GM12878 (cell line): Measurements from ENCODE around the gene GNAZ. TPM values are rescaled to one million over a fixed set of nuclear protein-coding genes. Genes with fewer than 3 reads are reported as not detected.
A peak's percentile ranks its signal among the peaks of the same experiment; 100 is the strongest.

ENCODE experiments used
- ATAC-seq: fragments of 200-7000 bp; cut with Tn5 transposase; 3 replicates; pipeline ENCODE4 v1.9.1; 2020; ENCODE audit warnings: mild to moderate bottlenecking, moderate library complexity
- BruUV-seq: library from RNA; stranded (reverse); fragments of 400-500 nt; replicated peaks from 2 replicates; lab custom pipeline; 2021; lab: Mats Ljungman, UMichigan
- CTCF ChIA-PET: fragments of 300-600 bp; sonication (Branson Sonifier 250); formaldehyde crosslinking; extraction: SDS; loops from one replicate; lab custom pipeline; 2021; ENCODE audit warnings: inconsistent platforms; lab: Yijun Ruan, JAX
- POLR2A ChIA-PET: fragments of 350-600 bp; formaldehyde crosslinking; extraction: SDS; loops from one replicate; lab custom pipeline; 2021; ENCODE audit warnings: inconsistent platforms; lab: Charles Lee
- RAD21 ChIA-PET: fragments of 300-600 bp; sonication (Branson Sonifier 250); formaldehyde crosslinking; loops from one replicate; lab custom pipeline; 2023; ENCODE audit warnings: antibody characterized with exemption; ENCODE audit not compliant: unreplicated experiment; lab: Charles Lee
- SMC1A ChIA-PET: fragments of 300-600 bp; sonication (Branson Sonifier 250); formaldehyde crosslinking; loops from one replicate; lab custom pipeline; 2023; ENCODE audit not compliant: unreplicated experiment, uncharacterized antibody; lab: Charles Lee
- DNase-seq: peaks from one replicate; pipeline ENCODE4 v3.0.0-alpha.2; 2011; ENCODE audit warnings: low read depth, low spot score
- FAIRE-seq: peaks from 3 replicates; lab custom pipeline; 2011; peaks lifted over from hg19 to GRCh38; lab: Jason Lieb, UNC
- H2AFZ ChIP-seq: 2 replicates; pipeline ENCODE4 v1.6.0; 2011; ENCODE audit warnings: low read depth, low read length, control low read depth; ENCODE audit not compliant: control insufficient read depth
- H3K27ac ChIP-seq: 2 replicates; pipeline ENCODE4 v1.5.1; 2011; ENCODE audit warnings: control low read depth; ENCODE audit not compliant: control insufficient read depth, insufficient read depth
- H3K27me3 ChIP-seq, 2 experiments: replicated peaks in 1 of 2; 2 replicates each; pipeline versions ENCODE4 v1.6.0 to v1.6.1; 2011; ENCODE audit warnings: low read length in 1 of 2; ENCODE audit not compliant: control insufficient read depth in 2 of 2, insufficient read depth in 2 of 2
- H3K36me3 ChIP-seq, 2 experiments: 2 replicates each; pipeline ENCODE4 v1.5.1; 2011; ENCODE audit warnings: low read length in 1 of 2; ENCODE audit not compliant: control insufficient read depth in 2 of 2, insufficient read depth in 2 of 2
- H3K4me1 ChIP-seq: 2 replicates; pipeline ENCODE4 v1.6.1; 2011; ENCODE audit warnings: mild to moderate bottlenecking, low read length, moderate library complexity, mixed read lengths; ENCODE audit not compliant: control insufficient read depth, insufficient read depth
- H3K4me2 ChIP-seq: 2 replicates; pipeline ENCODE4 v1.6.0; 2011; ENCODE audit warnings: control low read depth; ENCODE audit not compliant: control insufficient read depth, insufficient read depth
- H3K4me3 ChIP-seq: fragments of 200-600 bp; sonication (generic); 2 replicates; pipeline ENCODE4 v1.5.1; 2016
- H3K79me2 ChIP-seq: 2 replicates; pipeline ENCODE4 v1.6.0; 2011; ENCODE audit warnings: low read length; ENCODE audit not compliant: control insufficient read depth, insufficient read depth
- H3K9ac ChIP-seq: 2 replicates; pipeline ENCODE4 v1.8.0; 2011; ENCODE audit warnings: low read length, control low read depth, mixed read lengths; ENCODE audit not compliant: control insufficient read depth, insufficient read depth
- H3K9me3 ChIP-seq: replicated peaks from 3 replicates; pipeline ENCODE4 v1.5.1; 2011; ENCODE audit warnings: mild to moderate bottlenecking, low read length; ENCODE audit not compliant: control insufficient read depth, insufficient read depth
- H4K20me1 ChIP-seq: 2 replicates; pipeline ENCODE4 v1.6.0; 2011; ENCODE audit not compliant: control insufficient read depth, insufficient read depth
- CTCF ChIP-seq, 3 experiments: IDR thresholded peaks in 2 of 3; conservative IDR thresholded peaks in 1 of 3; 2 replicates each; pipeline ENCODE4 v1.5.1; 2011; ENCODE audit warnings: low read depth in 3 of 3, low read length in 3 of 3, mild to moderate bottlenecking in 3 of 3, control low read depth in 2 of 3, moderate library complexity in 2 of 3, inconsistent platforms in 1 of 3, mixed read lengths in 1 of 3; ENCODE audit not compliant: control insufficient read depth in 2 of 3, insufficient read depth in 1 of 3; ENCODE audit errors: extremely low read depth in 1 of 3
- EGR1 ChIP-seq, 2 experiments: IDR thresholded peaks; 1 replicate in 1 of 2; 2 replicates in 1 of 2; pipeline ENCODE4 v1.6.1; 2011 to 2012; ENCODE audit warnings: low read depth in 2 of 2, low read length in 2 of 2, borderline replicate concordance in 1 of 2, mild to moderate bottlenecking in 1 of 2, moderate library complexity in 1 of 2
- FOS ChIP-seq: IDR thresholded peaks from 3 replicates; pipeline ENCODE4 v1.6.1; 2011; ENCODE audit warnings: borderline replicate concordance; ENCODE audit not compliant: insufficient read length; ENCODE audit errors: extremely low read depth
- FOXM1 ChIP-seq: IDR thresholded peaks from 2 replicates; pipeline ENCODE4 v1.6.1; 2012; ENCODE audit warnings: low read depth, mild to moderate bottlenecking, inconsistent platforms, low read length, moderate library complexity
- IRF4 ChIP-seq: IDR thresholded peaks from 2 replicates; pipeline ENCODE4 v1.6.1; 2011; ENCODE audit warnings: low read depth, low read length
- MTA2 ChIP-seq: fragments of 450-650 bp; IDR thresholded peaks from 2 replicates; pipeline ENCODE4 v1.6.1; 2016; ENCODE audit warnings: low read depth, mild to moderate bottlenecking, moderate library complexity
- POU2F2 ChIP-seq: IDR thresholded peaks from 3 replicates; pipeline ENCODE4 v1.6.1; 2011; ENCODE audit warnings: low read depth, mild to moderate bottlenecking, low read length, borderline replicate concordance
- RAD21 ChIP-seq: IDR thresholded peaks from 2 replicates; pipeline ENCODE4 v1.6.1; 2011; ENCODE audit warnings: mild to moderate bottlenecking, low read depth, low read length, moderate library complexity; ENCODE audit not compliant: insufficient read depth
- RELA ChIP-seq: fragments of 450-650 bp; IDR thresholded peaks from 2 replicates; pipeline ENCODE4 v1.8.0; 2014; ENCODE audit warnings: borderline replicate concordance; ENCODE audit not compliant: partially characterized antibody
- STAT1 ChIP-seq: fragments of 450-650 bp; conservative IDR thresholded peaks from 2 replicates; pipeline ENCODE4 v1.6.1; 2014; ENCODE audit warnings: antibody characterized with exemption, mild to moderate bottlenecking
- YY1 ChIP-seq: IDR thresholded peaks from 2 replicates; pipeline ENCODE4 v1.6.1; 2011; ENCODE audit warnings: low read depth, mild to moderate bottlenecking, low read length
- ZNF592 ChIP-seq: fragments of 450-650 bp; IDR thresholded peaks from 2 replicates; pipeline ENCODE4 v1.6.1; 2017; ENCODE audit warnings: mild to moderate bottlenecking, moderate library complexity
- WGBS: methylation state at CpG from one replicate; pipeline ENCODE4 v1.1.6; 2016; ENCODE audit warnings: low lambda C conversion rate; ENCODE audit not compliant: insufficient replicate concordance, insufficient coverage; ENCODE audit errors: missing lambda C conversion rate; 5-methylcytosine and 5-hydroxymethylcytosine counted together
- in situ Hi-C: fragments of 300-500 bp; cut with MboI; formaldehyde crosslinking; loops from 9 replicates; pipeline ENCODE4 v1.14.3; 2018; ENCODE audit warnings: mixed read lengths
- intact Hi-C: fragments of 100-400 bp; cut with micrococcal nuclease; formaldehyde crosslinking; loops from one replicate; pipeline ENCODE4 v1.14.2; 2022; ENCODE audit not compliant: unreplicated experiment
- polyA plus RNA-seq, 11 experiments: library from polyadenylated mRNA; depleted of rRNA in 4 of 11; unstranded in 6 of 11; stranded (reverse) in 5 of 11; fragments of >200 nt; fragmentation: Nextera tagmentation in 4 of 11; fragmentation: Illumina TruSeq in 1 of 11; extraction: Ambion mirVana in 4 of 11; extraction: Trizol in 1 of 11; gene quantifications; 1 replicate in 1 of 11; 2 replicates in 10 of 11; pipeline versions ENCODE4 v1.2.1 to v1.2.3, GENCODE V29; 2011 to 2016; ENCODE audit warnings: inconsistent platforms in 2 of 11, missing spikeins in 2 of 11, low read depth in 1 of 11
- total RNA-seq, 4 experiments: library from RNA; depleted of rRNA in 3 of 4; stranded (reverse); fragments of >200 nt in 3 of 4; fragmentation: Illumina TruSeq in 1 of 4; extraction: Trizol in 1 of 4; gene quantifications; 2 replicates each; pipeline versions ENCODE4 v1.2.1 to v1.2.3, GENCODE V29; 2013 to 2021
- TF ChIP-seq, protein P1 (sequence below): fragments of 450-650 bp; IDR thresholded peaks from 2 replicates; pipeline ENCODE4 v1.6.1; 2014; ENCODE audit warnings: mild to moderate bottlenecking

The GNAZ gene
- total and polyA plus RNA-seq, 10 of the 15 experiments (the other 5 are each of a cell fraction or from before 2014, with no cell fraction given): 0.09 to 1.0 (median 0.44) TPM; not detected in 1

DNA sequence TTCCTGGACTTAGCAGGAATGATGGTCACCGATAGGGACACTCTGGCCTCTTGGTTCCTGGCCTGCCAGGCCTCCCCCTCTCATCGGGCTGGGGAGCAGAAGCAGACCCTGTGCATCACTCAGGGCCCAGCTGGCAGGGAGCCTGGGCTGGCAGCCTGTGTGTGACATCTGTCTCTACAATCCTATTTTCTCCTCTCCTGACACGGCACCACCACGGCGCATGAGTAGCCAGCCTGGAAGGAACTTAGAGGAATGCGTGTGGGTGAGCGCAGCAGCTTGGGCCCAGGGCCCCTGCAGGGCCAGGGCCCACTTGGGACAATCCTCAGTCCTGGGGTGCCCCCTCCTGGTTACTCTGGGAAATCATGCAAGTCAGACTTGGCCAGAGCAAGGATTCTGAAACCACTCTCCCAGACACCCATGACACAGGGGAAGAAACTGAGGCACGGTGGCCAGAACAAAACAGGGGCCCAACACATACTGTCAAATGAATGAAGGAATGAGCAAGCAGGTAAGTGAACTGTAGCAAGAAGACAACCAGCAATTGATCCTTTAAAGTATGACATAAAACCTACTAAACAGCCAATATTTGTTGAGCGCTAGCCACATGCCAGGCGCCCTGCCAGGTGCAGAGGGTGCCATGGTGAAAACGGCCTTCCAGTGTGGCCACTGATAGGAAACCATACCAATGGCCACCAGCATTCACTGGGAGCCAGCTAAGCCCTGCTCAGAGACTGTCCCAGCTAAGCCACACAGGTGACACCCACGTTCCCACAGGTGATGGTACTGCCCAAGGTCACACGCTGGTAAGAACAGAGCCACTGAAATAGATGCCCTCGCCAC lies 58.2 kb downstream of the GNAZ start:
- no peak overlapping the region for H3K9ac ChIP-seq
- TF ChIP-seq IRF4 (no peak), FOS (no peak), RAD21 (peak; percentile 95), FOXM1 (0 out of 2 replicates have a peak, but pooled peaks have one; percentile 25), STAT1 (0 out of 2 replicates have a peak, but pooled peaks have one; percentile 43), RELA (peak; percentile 28), YY1 (peak; percentile 73; the same call in 1 of the 2 replicates), EGR1 (IDR thresholded peaks at IDR 0.05; ENCODE audit: borderline replicate concordance in 1 of 2, low read depth in 2 of 2, low read length in 2 of 2) (0 out of 3 replicates have a peak, but pooled peaks of 1 of the 2 experiments have one; percentile 8), MTA2 (no peak), CTCF (IDR thresholded peaks at IDR 0.05 in 2 of 3, conservative IDR thresholded peaks at IDR 0.05 in 1 of 3; ENCODE audit: control insufficient read depth in 2 of 3, extremely low read depth in 1 of 3, insufficient read depth in 1 of 3, low read depth in 3 of 3, low read length in 3 of 3) (peak; percentile 80 to 90 (median 82)), ZNF592 (0 out of 2 replicates have a peak, but pooled peaks have one; percentile 52), POU2F2 (0 out of 3 replicates have a peak, but pooled peaks have one; percentile 9)
- TF ChIP-seq, protein P1, sequence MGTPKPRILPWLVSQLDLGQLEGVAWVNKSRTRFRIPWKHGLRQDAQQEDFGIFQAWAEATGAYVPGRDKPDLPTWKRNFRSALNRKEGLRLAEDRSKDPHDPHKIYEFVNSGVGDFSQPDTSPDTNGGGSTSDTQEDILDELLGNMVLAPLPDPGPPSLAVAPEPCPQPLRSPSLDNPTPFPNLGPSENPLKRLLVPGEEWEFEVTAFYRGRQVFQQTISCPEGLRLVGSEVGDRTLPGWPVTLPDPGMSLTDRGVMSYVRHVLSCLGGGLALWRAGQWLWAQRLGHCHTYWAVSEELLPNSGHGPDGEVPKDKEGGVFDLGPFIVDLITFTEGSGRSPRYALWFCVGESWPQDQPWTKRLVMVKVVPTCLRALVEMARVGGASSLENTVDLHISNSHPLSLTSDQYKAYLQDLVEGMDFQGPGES: peak; percentile 20; the same call in 1 of the 2 replicates

More for the DNA sequence above, 58.2 kb downstream of the GNAZ start:
- H3K4me3 ChIP-seq: no peak overlapping the region
- no peaks in the 10 kb centered on the region for H3K36me3 ChIP-seq
- H2AFZ ChIP-seq: no peak overlapping the region
- ATAC-seq: peak; percentile 97
- H3K27me3 ChIP-seq: no peaks in the 10 kb centered on the region
- no peaks in the 10 kb centered on the region for H4K20me1 ChIP-seq
- intact Hi-C loops (loop anchor here (1.0 to 10.0 kb wide), 4 partner anchors 169 to 354 kb away; no protein-coding TSS in a partner anchor), in situ Hi-C loops (loop anchor here (5.0 to 10.0 kb wide), 3 partner anchors 166 to 946 kb away; no protein-coding TSS in a partner anchor)
- POLR2A ChIA-PET: interaction anchor here (3.8 kb wide), 1 partner anchor 169 kb away, joined by 17 read pairs; no protein-coding TSS in a partner anchor
- 21% methylated on average over 14 of the region's 14 CpGs for WGBS
- BruUV-seq: no TSS peak
- no peaks in the 10 kb centered on the region for H3K79me2 ChIP-seq
- H3K4me1 ChIP-seq: no peaks in the 10 kb centered on the region
- CTCF ChIA-PET: interaction anchor here (0.7 to 11.1 kb wide), 21 partner anchors 9 to 439 kb away, joined by 3 to 539 read pairs (median 5); no protein-coding TSS in a partner anchor
- no peak overlapping the region for H3K27ac ChIP-seq
- FAIRE-seq: peak; percentile 93
- no peaks in the 10 kb centered on the region for H3K9me3 ChIP-seq
- RAD21 ChIA-PET: interaction anchor here (0.7 to 13.5 kb wide), 11 partner anchors 9 to 1156 kb away, joined by 3 to 281 read pairs (median 3); partner anchors contain the start of gene GNAZ
- SMC1A ChIA-PET: interaction anchor here (0.7 to 8.6 kb wide), 13 partner anchors 9 to 341 kb away, joined by 3 to 277 read pairs (median 3); no protein-coding TSS in a partner anchor
- DNase-seq: no peak
- no peak overlapping the region for H3K4me2 ChIP-seq
